Astrocyte of the hippocampus (primary cell): ENCODE measurements around the gene METTL8.
"Not testable (repeated sequence)": the region's sequence is repeated elsewhere in the genome, so short reads cannot be mapped to it uniquely, and the experiment has no call there.

Source experiments
- DNase-seq: peaks from one replicate; pipeline ENCODE4 v3.0.0; 2011; ENCODE audit warnings: low read depth, low spot score

The METTL8 gene

GRCh38 chr2:171345971-171346722, 87.6 kb downstream of the METTL8 start:
- DNase-seq = peak; percentile 4

GRCh38 chr2:171344182-171344581, 89.6 kb downstream of the METTL8 start:
- DNase-seq = no peak

GRCh38 chr2:171342067-171342413, 91.8 kb downstream of the METTL8 start:
- DNase-seq = no peak

- DNase-seq = no peak
Observed at GRCh38 chr2:171341394-171342066, 92.3 kb downstream of the METTL8 start.

GRCh38 chr2:171334946-171335345, 98.8 kb downstream of the METTL8 start:
- no peak for DNase-seq

- no peak for DNase-seq
Observed at GRCh38 chr2:171334171-171334570, 99.6 kb downstream of the METTL8 start.

GRCh38 chr2:171330155-171330956, 103.4 kb downstream of the METTL8 start:
- DNase-seq = no peak

- peak; percentile 18 for DNase-seq
Observed at GRCh38 chr2:171327043-171327496, 106.7 kb downstream of the METTL8 start.

- no peak for DNase-seq
Observed at GRCh38 chr2:171325886-171326585, 107.8 kb downstream of the METTL8 start.

GRCh38 chr2:171323971-171324528, 109.7 kb downstream of the METTL8 start:
- DNase-seq = no peak

GRCh38 chr2:171322928-171323327, 110.9 kb downstream of the METTL8 start:
- DNase-seq = no peak

- DNase-seq = no peak
Observed at GRCh38 chr2:171320731-171321130, 113.1 kb downstream of the METTL8 start.

- DNase-seq = no peak
Observed at GRCh38 chr2:171320208-171320621, 113.6 kb downstream of the METTL8 start.

- peak; percentile 57 for DNase-seq
Observed at GRCh38 chr2:171319164-171319810, 114.5 kb downstream of the METTL8 start.

- DNase-seq = peak; percentile 64
Observed at GRCh38 chr2:171318463-171318934, 115.3 kb downstream of the METTL8 start.

- DNase-seq = no peak
Observed at GRCh38 chr2:171317492-171318125, 116.2 kb downstream of the METTL8 start.

GRCh38 chr2:171316755-171317337, 116.9 kb downstream of the METTL8 start:
- no peak for DNase-seq

GRCh38 chr2:171316220-171316619, 117.6 kb downstream of the METTL8 start:
- peak; percentile 18 for DNase-seq

- no peak for DNase-seq
Observed at GRCh38 chr2:171315781-171316180, 118.0 kb downstream of the METTL8 start.

GRCh38 chr2:171312182-171312581, 121.6 kb downstream of the METTL8 start:
- not testable (repeated sequence) for DNase-seq
